HG02970 (cell line): ENCODE measurements around the gene ATP11A.
"Not testable (repeated sequence)": the region's sequence is repeated elsewhere in the genome, so short reads cannot be mapped to it uniquely, and the experiment has no call there.

Experiments used
- ATAC-seq: cut with Tn5 transposase; IDR thresholded peaks from one replicate; pipeline ENCODE4 v1.9.1; 2021; ENCODE audit warnings: mild to moderate bottlenecking, moderate library complexity, moderate number of reproducible peaks; ENCODE audit not compliant: unreplicated experiment, low FRiP score

Gene ATP11A

DNA sequence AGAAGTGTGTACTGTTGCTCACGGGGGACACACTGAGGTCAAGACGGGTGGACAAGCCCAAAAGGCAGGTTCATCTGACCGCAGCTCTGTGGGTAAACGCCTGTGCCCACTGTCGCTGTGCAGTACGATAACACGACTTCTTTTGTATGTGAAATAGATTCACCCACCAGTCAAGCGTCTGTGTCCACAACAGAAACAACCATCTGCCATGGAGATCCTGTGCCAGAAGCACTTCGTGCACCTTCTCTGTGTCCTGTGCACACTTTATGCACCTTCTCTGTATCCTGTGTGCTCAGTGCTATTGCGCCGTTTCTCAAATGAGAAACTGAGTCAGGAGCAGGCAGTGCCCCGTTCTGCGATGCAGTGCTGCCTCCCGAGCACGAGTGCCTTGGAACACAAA is 138.9 kb downstream of the ATP11A start:
- no peak for ATAC-seq

- no peak for ATAC-seq
Observed at GRCh38 chr13:112831196-112831595, 141.4 kb downstream of the ATP11A start.

- ATAC-seq, result no peak
Observed at GRCh38 chr13:112831801-112832200, 142.0 kb downstream of the ATP11A start.

GRCh38 chr13:112832811-112833210 is 143.0 kb downstream of the ATP11A start:
- no peak for ATAC-seq

DNA sequence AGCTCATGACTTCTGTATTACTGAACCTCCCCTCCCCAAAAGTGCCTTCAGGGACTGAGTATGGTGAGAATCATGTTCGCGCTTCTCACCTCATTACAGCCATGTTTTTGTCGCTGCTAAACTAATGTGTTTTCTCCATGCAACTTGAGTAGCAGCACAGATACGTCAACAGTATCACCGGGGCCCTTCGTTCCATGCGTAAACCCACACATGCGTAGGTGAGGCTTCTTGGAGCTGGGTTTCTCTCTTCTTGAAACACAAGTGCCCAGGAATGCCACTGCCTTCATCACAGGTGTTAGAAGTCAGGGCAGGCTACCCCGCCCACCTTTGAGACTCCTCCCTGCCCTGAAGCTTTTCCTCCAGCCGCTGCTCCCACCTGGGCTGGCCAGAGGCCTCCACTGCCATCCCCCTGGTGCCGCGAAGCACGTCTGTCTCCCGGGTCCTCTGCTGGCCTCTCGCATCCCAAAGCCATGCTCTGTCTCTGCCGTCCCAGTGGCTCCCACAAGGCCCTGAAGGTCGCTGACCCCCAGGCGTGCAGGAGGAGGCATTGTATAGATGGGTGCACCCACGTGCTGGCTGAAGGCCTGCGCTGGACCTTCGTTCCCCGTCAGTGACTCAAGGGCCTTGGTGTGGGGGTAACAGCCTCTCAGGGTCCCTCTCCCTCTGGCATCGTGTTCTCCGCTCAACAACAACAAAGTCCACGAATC is 143.9 kb downstream of the ATP11A start:
- no peak for ATAC-seq

- ATAC-seq, result no peak
Observed at GRCh38 chr13:112835344-112835743, 145.5 kb downstream of the ATP11A start.

GRCh38 chr13:112835796-112836195 is 146.0 kb downstream of the ATP11A start:
- ATAC-seq, result no peak

DNA sequence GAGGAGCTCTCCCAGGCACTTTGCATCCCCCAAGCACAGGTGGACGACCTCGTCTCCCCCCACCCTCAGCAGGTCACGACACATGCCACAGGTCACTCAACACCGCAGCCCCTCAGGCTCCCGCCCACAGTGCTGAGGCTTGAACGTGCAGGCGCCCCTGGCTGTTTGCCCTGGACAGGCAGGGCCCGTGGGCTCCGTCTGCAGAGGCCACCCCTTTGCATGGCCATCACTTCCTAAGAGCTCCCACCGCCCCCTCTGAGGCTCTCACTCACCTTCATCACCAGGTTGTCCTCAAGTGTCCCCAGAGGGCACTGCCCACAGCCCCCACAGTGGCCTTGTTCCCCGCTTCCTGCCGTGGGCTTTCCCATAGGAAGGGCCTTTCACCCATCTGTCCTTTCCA is 147.1 kb downstream of the ATP11A start:
- no peak for ATAC-seq

GRCh38 chr13:112837371-112838037 is 147.7 kb downstream of the ATP11A start:
- ATAC-seq, result no peak

GRCh38 chr13:112838038-112838841 is 148.4 kb downstream of the ATP11A start:
- no peak for ATAC-seq

- no peak for ATAC-seq
Observed at GRCh38 chr13:112838842-112839117, 148.9 kb downstream of the ATP11A start.

DNA sequence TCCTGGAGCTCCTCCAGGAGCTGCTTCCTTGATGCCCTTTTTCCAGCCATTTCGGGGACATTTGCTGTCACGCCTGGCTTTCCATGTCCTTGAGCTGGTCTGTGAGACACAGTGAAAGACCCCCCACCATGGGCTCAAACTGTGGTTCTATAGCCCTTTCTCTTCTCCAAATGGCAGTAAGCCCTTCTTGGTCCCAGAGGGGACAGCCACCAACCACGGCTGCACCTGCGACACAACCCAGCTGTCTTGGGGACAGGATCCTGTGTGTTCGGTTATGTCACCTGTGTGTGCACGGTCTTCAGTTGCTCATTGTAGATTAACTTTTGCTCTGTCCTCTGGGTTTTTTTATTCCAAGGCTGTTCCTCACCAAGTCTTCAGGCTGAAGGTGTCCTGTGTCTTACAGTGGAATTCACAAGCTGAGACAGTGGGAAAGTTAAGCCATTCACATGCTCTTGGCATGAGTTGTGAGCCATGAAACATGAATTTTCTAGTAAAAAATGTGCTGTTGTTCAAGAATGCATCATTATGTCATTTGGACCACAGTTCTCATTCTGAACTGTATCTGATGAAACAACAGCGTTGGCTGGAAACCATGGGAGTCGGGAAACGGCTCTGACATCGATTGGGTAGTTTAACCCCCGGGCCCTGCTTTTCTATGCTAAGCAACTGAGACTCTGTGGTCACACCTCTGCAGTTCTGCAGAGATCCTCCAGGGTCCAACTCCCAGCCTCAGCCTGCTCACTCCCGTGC is 149.7 kb downstream of the ATP11A start:
- no peak for ATAC-seq

DNA sequence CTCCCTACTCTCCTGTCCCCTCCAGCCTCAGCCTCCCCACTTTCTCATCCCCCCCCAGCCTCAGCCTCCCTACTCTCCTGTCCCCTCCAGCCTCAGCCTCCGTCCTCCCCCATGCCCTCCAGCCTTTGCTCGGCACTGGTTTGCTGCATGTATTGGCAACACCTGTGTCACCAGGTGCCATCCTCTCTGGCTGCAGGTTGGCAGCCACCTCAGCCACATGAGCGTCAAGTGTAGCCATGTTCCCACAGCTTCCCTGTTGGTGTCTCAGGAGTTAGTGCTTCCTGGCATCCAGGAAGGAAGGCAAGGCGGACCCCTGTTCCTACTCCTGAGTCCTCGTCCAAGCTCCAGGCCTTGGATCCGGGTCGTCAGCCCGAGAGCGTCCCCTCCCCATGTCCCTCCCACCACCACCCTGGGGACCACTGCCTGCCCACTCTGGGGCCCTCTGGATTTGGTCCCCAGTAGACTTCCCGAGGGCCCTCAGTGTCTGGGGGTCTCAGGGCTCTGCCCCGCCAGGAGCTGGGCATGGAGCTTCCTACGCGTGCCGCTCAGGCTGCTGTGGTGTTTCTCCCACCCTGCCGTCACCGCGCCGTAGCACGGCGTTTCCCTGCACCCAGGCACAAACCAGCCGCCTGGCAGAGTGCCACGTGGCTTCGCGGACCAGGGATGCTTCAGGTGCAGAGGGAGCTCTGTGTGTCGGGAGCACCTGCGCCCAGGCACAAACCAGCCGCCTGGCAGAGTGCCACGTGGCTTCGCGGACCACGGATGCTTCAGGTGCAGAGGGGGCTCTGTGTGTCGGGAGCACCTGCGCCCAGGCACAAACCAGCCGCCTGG is 150.8 kb downstream of the ATP11A start:
- ATAC-seq, result no peak

DNA sequence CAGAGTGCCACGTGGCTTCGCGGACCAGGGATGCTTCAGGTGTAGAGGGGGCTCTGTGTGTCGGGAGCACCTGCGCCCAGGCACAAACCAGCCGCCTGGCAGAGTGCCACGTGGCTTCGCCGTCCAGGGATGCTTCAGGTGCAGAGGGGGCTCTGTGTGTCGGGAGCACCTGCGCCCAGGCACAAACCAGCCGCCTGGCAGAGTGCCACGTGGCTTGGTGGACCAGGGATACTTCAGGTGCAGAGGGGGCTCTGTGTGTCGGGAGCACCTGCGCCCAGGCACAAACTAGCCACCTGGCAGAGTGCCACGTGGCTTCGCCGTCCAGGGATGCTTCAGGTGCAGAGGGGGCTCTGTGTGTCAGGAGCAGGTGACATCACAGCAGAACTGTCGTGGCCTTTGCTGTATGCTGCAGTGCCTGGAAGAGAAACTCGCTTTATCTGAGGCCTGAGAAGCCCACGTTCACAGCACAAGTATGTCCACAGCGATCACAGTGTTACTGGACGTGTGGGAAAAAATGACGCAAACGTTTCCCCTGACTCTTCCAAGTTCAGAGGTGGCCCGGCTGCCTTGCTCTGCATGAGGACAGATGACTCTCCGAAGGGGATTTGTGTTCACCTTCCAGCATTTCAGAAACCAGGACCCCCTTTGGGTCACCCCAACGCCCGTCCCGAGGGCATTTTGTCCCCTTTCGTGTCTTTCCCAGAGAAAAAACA is 151.6 kb downstream of the ATP11A start:
- ATAC-seq, result not testable (repeated sequence)

- no peak for ATAC-seq
Observed at GRCh38 chr13:112842343-112842856, 152.6 kb downstream of the ATP11A start.

DNA sequence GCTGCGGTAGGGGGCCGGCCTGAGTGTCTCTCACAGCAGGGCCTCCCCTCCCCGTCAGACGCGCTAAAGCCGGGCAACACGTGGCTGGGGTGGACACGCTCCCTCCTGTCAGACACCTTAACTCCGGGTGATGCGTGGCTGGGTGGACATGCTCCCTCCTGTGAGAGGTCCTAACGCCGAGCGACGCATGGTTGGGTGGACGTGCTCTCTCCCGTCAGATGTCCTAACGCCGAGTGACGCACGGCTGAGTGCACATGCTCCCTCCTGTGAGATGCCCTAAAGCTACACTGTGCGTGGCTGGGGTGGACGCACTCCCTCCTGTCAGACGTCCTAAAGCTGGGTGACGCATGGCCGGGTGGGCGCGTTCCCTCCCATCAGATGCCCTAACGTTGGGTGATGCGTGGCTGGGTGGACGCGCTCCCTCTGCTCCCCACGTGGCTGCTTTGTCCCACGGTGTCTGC is 153.1 kb downstream of the ATP11A start:
- ATAC-seq, result no peak

GRCh38 chr13:112843392-112844111 is 153.7 kb downstream of the ATP11A start:
- ATAC-seq, result no peak

GRCh38 chr13:112844411-112844810 is 154.6 kb downstream of the ATP11A start:
- no peak for ATAC-seq
